22Rv1 (cell line): ENCODE data around the gene PDLIM5.

Source experiments
- H3K27ac ChIP-seq: fragments of 450-650 bp; 2 replicates; pipeline ENCODE4 v1.5.1; 2017
- ZFX ChIP-seq: fragments of 450-650 bp; IDR thresholded peaks from 2 replicates; pipeline ENCODE4 v1.6.1; 2017; ENCODE audit warnings: antibody characterized with exemption, borderline replicate concordance
- TF ChIP-seq, protein P1 (sequence below): fragments of 450-650 bp; IDR thresholded peaks from 2 replicates; pipeline ENCODE4 v1.5.1; 2017; ENCODE audit warnings: mild to moderate bottlenecking

The PDLIM5 gene

DNA sequence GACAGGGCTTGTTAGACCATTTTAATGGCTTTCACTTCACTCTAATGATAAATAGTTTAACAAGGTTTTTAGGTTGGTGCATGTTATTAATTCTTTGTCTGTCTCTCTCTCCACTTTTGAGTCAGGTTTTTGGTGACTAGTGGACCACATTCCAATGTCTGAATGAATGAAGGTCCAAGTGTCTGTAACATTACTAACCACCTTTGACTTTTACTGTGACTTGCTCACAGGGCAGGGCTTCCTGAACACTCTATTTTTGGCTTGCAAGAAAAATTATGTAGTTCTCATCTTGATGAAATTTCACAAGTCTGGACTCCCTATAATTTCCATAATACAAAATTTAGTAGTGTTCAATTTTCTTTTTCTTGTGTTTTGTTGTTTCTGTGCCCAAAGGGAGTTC, 227.2 kb downstream of the PDLIM5 start:
- no peak for TF ChIP-seq ZFX
- TF ChIP-seq, protein P1, sequence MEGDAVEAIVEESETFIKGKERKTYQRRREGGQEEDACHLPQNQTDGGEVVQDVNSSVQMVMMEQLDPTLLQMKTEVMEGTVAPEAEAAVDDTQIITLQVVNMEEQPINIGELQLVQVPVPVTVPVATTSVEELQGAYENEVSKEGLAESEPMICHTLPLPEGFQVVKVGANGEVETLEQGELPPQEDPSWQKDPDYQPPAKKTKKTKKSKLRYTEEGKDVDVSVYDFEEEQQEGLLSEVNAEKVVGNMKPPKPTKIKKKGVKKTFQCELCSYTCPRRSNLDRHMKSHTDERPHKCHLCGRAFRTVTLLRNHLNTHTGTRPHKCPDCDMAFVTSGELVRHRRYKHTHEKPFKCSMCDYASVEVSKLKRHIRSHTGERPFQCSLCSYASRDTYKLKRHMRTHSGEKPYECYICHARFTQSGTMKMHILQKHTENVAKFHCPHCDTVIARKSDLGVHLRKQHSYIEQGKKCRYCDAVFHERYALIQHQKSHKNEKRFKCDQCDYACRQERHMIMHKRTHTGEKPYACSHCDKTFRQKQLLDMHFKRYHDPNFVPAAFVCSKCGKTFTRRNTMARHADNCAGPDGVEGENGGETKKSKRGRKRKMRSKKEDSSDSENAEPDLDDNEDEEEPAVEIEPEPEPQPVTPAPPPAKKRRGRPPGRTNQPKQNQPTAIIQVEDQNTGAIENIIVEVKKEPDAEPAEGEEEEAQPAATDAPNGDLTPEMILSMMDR, result no peak
- peak overlapping the region; percentile 87 for H3K27ac ChIP-seq

- TF ChIP-seq ZFX, result no peak
- TF ChIP-seq, protein P1, result peak; percentile 10; the same call in 1 of the 2 replicates
- H3K27ac ChIP-seq, result peak overlapping the region; percentile 87
Observed at GRCh38 chr4:94680176-94680862, 228.6 kb downstream of the PDLIM5 start.

DNA sequence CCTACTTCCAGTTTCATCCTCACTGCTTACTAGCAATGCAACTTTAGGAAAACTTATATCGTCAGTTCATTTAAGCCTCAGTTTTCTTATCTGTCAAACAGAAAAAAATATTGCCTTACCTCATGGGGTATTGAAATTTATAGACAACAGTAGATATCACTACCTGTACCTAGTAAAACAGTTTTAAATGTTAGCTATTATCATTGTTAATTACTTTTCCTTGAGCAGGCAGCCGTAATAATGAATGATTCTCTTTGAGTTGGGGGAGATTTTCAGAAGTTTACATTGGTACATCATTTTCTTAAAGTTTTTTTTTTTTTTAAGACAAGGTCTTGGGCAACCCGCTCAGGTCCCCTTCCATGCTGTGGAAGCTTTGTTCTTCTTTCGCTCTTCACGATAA, 234.3 kb downstream of the PDLIM5 start:
- TF ChIP-seq ZFX, result no peak
- TF ChIP-seq, protein P1, result no peak
- peak overlapping the region; percentile 51 for H3K27ac ChIP-seq

DNA sequence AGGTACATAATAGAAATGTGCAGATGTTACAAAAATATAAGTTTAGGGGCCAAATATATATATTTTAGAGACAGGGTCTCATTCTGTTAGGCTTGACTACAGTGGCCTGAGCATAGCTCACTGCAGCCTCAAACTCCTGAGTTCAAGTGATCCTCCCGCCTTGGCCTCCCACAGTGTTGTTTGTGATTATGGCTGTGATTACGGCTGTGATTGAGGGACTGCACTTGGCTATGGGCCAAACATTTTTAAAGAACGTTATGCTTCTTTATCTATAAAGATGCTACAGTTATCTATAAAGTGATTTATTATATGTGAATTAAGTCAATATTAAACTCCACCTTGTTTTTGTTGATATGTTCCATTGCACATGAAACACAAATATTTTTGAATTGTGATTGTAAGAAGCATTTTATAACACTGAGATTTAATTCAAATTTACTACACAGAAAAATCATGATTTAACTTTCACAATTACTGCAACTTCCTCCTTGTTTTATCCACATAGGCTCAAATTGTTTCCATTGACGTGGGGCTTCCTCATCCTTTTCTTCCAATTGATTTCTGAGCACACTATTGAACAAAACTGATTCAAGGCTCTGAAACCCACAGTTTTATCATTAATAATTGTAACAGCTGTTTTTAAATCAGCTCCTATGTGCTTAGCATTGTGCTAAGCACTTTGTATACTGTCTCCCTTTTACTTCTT, 237.6 kb downstream of the PDLIM5 start:
- TF ChIP-seq, protein P1, result no peak
- no peak for TF ChIP-seq ZFX
- peak overlapping the region; percentile 50 for H3K27ac ChIP-seq

- H3K27ac ChIP-seq, result peak overlapping the region; percentile 50
- TF ChIP-seq, protein P1, result no peak
Observed at GRCh38 chr4:94690851-94691254, 239.1 kb downstream of the PDLIM5 start.

- TF ChIP-seq, protein P1, result no peak
- no peak for TF ChIP-seq ZFX
- H3K27ac ChIP-seq, result peak overlapping the region; percentile 50
Observed at GRCh38 chr4:94691552-94691951, 239.8 kb downstream of the PDLIM5 start.

DNA sequence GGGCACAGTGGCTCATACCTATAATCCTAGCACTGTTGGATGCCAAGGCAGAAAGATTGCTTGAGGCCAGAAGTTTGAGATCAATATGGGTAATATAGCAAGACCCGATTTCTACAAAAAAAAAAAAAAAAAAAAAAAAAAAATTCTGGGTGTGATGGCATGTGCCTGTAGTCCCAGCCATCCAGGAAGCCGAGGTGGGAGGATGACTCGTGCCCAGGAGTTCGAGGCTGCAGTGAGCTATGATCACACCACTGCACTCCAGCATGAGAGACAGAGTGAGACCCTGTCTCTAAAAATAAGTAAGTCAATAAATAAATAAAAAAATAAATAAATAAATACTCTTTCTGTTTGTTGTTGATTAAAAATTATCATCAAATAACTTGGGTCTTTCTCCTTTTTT, 243.6 kb downstream of the PDLIM5 start:
- TF ChIP-seq ZFX, result no peak
- TF ChIP-seq, protein P1, result no peak
- no peak overlapping the region for H3K27ac ChIP-seq
